Activated CD4-positive, alpha-beta T cell treated with anti-CD3 and anti-CD28 coated beads for 24 hours (primary cell): ENCODE results near the gene PNPLA2.

Source experiments
- DNase-seq, 2 donors: peaks; one replicate each; pipeline ENCODE4 v3.0.0-alpha.2; 2020; ENCODE audit warnings: low read depth in 2 of 2

PNPLA2 gene

DNA sequence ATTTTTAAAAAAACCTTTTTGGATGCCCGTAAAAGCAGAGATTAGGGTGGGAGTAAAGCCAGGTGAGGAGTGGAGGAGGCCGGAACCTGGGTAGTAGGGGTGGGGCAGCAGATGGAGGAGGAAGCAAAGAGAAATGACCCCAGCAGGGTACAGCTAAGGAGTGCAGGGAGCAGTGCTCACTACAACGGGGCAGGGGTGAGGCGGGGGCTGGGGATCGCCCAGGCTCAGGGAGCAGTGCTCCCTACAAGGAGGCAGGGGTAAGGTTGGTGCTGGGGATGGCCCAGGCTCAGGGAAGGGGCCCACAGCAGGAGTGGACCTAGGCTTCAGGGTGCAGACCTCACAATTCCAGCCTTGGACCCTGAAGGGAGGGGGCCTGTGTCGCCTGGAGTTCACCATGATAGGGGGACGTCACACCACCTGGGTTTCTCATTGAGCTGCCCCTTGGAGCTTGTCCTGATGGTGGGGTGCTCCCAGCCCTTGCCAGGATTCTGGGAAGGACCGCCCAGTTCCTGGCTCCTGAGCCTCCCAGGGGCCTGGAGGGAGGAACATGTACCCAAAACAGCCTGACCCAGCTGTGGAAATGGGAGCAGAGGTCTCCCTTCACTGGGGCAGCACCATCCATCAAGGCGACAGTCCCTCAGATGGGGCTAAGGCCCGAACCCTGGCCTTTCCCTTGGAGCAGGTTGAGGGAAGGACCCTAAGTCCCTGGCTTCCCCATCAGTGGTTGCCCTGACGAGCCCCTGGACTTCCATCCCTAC is 2.9 kb upstream of the PNPLA2 start:
- DNase-seq: no peak

DNA sequence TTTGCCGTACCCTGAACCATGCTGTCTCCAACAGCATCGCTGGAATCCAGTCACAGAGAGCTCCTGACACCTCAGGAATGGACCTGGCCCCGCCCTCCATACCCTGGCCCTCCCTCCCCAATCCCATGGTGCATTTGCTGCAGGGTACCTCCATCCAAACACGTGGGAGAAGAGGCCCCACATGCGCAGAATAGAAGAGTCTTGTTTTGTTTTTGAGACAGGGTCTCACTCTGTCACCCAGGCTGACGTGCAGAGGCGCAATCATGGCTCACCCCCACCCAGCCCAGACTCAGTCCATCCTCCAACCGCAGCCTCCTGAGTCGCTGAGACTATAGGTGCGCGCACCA is 2.3 kb upstream of the PNPLA2 start:
- DNase-seq: no peak

GRCh38 chr11:819129-819931 is 616 bp downstream of the PNPLA2 start:
- peak; percentile 87 to 92 for DNase-seq

DNA sequence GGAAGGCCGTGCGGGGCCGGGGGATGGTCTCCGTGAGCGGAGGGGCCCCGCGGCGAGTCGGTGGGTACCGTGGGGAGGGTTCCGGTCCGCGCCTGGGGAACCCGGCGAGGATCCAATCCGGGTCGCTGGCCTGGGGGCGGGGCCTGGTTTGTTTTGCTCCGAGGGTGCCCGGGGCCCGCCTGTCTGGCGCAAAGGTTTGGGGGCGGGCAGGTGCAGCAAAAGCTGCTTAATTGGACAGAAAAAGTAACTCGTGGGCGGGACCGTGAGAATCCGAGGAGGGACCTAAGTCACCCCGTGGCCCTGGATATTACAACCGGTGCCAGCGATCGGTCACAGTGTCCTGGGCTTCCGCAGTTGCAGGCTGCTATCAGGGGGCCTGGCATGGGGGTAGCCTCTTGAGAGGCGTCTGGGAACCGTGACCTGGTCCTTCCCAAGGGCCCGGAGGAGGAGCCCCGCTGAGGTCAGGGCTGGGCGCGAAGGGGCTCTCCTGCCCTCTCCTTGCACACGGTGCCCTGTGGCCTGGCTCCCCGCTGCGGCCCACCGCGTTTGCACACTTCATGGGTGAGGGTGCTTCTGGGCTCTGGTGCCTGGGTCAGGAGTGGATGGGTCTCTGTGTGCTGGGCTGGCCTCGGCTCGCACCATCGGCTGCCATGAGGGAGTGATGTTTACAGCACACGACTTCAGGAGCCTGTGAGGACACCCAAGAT is 1.4 kb downstream of the PNPLA2 start:
- peak; percentile 87 to 89 for DNase-seq

GRCh38 chr11:820655-821511 is 2.2 kb downstream of the PNPLA2 start:
- no peak for DNase-seq

DNA sequence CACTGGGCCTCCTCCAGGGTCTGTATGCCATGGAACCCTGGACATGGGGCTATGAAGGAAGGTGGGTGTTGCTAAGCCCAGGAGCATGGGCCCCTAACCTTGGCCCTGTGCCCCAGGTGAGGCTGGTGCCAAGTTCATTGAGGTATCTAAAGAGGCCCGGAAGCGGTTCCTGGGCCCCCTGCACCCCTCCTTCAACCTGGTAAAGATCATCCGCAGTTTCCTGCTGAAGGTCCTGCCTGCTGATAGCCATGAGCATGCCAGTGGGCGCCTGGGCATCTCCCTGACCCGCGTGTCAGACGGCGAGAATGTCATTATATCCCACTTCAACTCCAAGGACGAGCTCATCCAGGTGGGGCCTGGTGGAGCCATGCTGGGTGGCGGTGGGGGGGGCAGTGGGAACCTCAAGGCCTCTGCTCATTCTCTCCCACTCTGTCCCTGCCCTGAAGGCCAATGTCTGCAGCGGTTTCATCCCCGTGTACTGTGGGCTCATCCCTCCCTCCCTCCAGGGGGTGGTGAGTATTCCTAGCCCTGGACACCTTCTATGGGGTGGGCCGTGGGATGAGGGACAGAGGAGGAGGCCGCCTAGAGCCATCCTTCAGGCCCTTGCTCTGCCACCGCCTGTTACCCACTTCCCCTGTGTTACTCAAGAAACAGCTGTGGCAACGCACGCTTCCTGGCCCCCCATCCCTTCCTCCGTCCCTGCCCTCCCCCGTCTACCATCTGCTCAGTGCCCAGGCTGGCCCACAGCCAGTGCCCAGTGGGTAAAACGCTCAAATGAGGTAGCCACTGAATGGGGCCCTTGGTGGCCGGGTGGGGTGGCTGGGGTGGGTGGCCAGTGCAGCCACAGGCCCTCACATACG is 3.0 kb downstream of the PNPLA2 start:
- DNase-seq: no peak

- no peak for DNase-seq
Measured at GRCh38 chr11:823441-824291, 5.0 kb downstream of the PNPLA2 start.

- DNase-seq: no peak
Measured at GRCh38 chr11:824292-824880, 5.7 kb downstream of the PNPLA2 start.

GRCh38 chr11:824942-825341 is 6.2 kb downstream of the PNPLA2 start:
- DNase-seq: no peak

- DNase-seq: no peak
Measured at GRCh38 chr11:825366-826226, 6.9 kb downstream of the PNPLA2 start.

DNA sequence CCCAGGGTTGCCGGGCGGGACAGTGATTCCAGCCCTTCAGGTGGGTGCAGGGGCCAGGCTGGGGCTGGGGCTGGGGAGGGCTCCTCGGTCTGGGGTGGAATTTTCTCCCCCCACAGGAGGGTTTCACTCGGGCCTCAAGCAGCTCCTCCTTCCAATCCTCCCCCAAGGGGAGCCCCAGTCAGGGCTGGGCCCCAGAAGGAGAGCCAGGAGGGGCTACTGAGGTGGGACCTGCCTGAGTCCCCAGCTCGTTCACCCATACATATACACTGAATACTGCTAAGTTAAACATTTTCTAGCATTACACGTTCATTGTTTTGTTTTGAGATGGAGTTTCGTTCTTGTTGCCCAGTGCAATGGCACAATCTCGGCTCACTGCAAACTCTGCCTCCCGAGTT is 7.5 kb downstream of the PNPLA2 start:
- DNase-seq: no peak

- DNase-seq: no peak
Measured at GRCh38 chr11:826836-827145, 8.1 kb downstream of the PNPLA2 start.

DNA sequence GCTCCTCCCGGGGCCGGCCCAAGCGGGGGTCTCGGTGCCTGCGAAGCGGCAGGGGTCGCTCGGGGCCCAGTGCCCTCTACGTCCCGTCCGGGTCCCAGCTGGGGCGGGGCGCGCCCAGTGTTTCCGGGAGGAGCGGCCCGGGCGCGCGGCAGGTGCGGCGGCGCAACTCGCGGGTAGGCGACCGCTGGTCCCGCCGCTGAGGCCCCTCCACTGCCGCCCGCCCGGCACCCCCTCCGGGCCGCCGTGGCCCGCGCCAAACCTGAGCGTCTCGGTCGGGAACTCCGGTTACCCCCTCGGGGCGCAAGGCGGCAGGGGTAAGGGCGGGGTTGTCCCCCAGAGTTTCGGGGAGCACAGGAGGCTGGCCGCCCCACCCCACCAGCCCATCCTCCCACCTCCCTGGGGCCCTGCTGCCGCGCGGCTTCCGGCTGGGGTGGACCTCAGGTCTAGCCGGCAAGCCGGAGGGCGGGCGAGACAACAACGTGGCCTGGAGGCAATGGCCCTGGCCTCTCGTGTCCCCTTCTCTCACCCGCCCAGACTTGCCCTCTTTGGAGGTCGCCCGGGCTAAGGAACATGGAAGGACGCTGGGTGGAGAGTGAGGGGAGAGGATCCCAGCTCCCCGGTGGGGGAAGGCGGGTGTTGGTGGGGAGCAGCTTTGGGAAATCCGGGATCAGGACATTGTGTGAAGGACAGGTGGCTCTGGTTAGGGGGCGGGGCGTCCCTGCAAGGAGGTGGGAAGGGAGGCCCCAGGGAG is 8.6 kb downstream of the PNPLA2 start:
- DNase-seq: no peak

- no peak for DNase-seq
Measured at GRCh38 chr11:827897-828192, 9.1 kb downstream of the PNPLA2 start, which contains the start of gene CRACR2B. TSS of gene CRACR2B (plus strand) at chr11:827919. CDS start at chr11:828608, 689 bp downstream.

DNA sequence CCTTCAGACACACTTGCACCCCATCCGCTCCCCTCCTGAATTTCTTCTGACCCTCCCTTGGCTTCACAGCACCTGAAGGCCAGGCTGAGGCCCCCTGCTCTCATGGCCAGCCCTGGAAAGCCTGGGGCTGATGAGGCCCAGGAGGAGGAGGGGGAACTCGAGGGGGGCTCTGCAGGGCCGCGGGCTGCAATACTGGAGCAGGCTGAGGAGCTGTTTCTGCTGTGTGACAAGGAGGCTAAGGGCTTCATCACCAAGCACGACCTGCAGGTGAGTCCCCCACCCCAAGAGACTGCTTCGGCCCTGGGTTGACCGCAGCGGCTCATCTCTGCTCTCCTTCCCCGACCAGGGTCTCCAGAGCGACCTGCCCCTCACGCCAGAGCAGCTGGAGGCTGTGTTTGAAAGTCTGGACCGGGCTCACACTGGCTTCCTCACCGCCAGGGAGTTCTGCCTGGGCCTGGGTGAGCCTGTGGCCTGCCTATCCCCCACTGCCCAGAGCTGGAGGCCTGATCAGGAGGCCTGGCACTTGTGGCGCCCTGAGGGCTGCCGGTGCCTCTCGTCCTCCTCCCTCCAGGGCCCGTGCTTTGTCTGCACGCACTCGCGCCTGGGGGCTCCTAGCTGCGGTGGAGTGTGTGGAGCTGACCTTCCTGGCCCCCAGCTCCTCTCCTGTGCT is 9.9 kb downstream of the PNPLA2 start:
- DNase-seq: no peak

GRCh38 chr11:829176-829846 is 10.6 kb downstream of the PNPLA2 start:
- no peak for DNase-seq

GRCh38 chr11:829847-830294 is 11.2 kb downstream of the PNPLA2 start:
- no peak for DNase-seq
